OCI-M1 (cell line): ENCODE results near the gene KIAA1549.

Experiments
- DNase-seq: peaks from one replicate; lab custom pipeline; 2025; lab: John Stamatoyannopoulos, UW

Gene KIAA1549

DNA sequence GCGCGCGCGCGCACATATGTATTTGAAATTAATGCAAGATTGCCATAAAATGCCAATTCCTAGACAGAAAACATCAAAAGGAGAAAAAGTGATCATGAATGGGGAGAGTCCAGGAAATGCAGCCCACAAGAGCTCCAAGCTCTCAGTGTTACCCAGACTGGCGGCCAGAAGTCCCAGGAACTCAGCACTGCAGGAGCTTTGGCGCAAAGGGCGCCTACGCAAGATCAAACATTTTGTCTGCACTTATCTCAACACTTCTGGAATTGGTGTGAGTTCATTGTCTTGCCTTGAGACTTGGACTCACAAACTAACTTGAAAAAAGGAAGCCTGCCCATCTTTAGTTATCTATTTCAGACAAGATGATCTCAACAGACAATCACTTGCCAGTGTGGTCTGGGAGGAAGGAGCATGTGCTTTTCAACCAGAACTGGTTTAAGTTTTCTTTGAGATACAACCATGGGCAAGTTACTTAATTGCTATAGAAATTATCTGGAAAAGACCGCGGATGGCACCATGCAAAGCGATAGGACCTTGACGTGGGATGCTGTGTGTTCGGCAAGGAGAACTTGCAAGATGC lies 77.2 kb downstream of the KIAA1549 start:
- DNase-seq, result no peak

DNA sequence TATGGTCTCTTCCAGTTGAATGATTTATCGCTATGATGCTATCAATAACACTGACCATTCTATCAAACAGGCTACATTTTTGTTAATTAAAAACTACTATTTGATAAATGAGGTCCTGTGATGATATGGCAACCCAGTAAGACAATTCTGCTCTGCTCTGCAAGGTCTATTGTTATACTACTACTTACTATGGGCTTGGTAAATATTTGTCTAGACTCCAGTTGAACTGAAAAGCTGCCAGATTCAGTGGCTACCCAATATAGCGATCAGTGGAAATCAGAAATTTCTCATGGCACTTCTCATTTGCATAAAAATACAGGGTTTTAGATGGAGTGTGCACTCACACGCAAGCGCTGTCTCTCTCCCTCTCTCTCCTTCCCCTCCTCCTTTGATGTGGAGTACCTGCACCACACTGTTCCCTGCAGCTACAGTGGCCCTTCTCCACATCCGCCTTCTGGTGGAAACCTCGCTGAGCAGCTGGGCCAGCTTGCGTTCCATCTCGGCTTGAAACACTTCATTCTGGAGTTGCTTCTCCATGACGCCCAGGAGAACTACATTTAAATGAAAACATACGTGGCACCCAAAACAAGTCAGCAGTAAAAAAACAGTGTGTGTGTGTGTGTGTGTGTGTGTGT lies 77.9 kb downstream of the KIAA1549 start:
- DNase-seq, result no peak

DNA sequence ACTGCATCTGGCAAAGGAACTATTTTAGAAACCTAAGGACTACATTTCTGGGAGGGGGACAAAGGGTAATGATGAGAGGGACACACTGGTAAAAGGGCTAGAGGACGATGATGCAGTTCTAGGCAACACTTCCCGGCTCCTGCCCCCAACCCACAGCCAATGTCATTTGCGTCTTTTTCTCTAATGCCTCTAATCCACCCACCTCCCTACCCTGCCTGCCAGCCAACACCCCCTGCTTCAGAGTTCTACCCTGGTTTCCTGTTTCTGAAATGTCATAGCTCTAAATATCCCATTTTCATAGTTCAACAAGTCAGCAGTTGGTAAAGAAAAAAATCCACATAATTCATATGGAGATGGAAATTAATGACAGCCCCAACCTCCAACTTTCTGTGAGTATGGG lies 79.0 kb downstream of the KIAA1549 start:
- DNase-seq, result no peak

DNA sequence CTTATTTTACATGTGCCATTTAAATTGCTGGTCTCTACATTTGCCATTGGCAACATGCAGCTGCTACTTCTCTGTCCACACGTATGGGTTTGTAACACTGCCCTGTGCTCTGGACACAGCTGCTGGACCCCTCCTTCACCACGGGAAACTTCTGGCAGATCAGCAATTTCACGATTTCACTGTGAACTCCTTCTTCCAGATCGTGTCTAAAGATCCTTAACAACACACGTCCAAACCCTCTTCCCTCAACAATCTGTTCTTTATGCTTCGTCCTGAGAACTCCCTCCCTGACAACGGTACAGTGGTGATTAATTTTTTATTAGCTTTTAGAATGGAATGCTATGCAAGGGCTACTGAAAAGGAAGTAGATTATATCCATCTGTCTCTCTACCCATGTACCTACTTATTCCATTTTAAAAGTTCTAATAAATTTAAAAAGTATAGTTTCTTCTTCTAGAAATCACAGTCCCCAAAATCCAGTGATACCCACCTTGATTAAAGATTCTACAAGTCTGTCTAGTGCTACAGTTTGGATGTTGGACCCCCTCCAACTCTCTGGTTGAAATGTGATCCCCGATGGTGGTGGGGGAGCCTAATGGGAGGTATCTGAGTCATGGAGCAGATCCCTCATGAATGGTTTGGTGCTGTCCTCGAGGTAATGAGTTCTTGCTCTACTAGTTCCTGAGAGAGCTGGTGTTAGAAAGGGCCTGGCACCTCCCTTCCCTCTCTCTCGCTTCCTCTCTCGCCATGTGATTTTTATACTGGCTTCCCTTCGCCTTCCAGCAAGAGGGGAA lies 81.0 kb downstream of the KIAA1549 start:
- no peak for DNase-seq

DNA sequence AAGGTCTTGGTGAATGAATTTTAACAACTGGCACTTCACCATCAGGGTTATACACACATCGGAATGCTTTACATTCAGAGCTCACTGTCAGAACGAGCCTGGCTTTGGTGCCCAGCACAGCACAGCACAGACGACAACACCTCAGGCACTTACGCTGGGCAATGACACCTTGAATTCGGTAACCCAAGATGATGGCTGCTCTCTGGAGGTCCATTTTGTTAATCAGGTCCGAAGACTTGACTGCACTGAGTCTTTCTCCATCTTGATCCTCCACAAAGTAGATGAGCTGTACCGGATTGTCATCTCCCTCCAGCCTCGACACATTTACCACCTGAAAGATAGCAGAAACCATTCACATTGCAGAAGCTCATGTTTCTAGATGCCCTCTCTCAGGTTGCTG lies 82.4 kb downstream of the KIAA1549 start:
- no peak for DNase-seq

DNA sequence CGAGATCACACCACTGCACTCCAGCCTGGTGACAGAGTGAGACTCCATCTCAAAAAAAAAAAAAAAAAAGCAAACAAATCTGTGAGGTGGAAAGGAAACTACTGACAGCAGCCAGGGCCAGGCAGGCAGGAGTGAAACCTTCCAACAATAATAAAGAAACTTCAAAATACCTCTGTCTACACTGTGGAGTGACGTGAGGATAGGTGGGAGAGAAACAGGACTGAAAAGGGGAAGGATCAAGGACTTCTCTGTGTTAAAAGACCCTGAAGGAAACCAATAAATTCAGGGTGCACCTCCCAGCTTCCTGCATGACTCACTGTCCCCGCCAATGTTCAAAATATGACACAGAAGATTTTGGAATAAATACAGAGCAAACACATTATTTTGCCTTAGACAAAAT lies 82.9 kb downstream of the KIAA1549 start:
- no peak for DNase-seq

DNA sequence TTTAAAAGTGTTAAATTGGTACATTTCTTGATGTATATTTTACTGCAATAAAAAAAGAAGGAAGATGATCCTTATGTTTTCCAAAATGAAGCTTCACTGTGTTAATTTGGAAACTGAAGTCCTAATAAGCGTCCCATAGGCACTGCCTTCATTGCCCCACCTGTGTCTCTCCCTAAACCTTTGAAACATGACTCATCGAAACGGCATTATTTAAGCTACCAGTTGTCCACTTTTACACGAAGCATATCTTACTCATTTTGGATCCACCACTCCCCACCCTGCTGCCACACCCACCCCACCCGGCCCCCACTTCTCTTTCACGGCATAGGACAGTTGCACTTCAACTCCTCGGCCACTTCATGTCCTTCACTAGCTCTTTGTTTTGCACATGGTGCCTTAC lies 85.5 kb downstream of the KIAA1549 start:
- DNase-seq, result no peak

DNA sequence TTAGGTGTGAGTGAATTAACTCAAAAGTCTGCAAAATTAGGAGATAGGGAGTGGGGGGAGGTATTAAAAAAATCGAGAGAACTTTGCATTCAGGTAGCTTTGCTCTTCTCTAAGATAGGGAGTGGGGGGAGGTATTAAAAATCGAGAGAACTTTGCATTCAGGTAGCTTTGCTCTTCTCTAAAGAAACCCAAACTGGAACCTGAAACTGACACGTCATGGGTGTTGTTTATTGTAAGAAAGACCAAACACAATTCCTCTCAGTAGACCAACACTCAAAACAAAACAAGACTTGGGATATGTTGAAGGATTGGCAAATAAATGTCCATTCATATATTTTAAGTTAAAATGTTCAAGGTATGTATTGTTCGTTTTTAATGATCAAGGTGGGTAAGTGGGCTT lies 87.9 kb downstream of the KIAA1549 start:
- no peak for DNase-seq

DNA sequence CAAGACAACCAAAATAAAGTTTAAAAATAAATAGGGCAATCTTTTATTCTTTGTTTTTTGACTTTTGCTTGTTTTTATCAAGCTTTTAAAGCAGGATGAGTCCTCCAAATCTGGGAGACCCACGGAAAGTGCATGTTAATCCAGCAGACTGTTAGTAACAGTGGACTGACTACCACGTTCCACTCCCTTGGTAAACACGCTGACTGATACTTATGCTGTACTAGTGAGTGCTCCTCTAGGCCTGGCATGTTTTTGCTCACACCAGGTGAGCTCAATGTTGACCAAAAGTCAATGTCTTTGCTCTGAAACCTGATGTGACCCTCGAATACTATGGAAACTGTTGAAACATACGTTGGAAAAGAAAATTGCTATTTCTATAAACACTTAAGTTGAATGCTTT lies 88.4 kb downstream of the KIAA1549 start:
- DNase-seq, result no peak

DNA sequence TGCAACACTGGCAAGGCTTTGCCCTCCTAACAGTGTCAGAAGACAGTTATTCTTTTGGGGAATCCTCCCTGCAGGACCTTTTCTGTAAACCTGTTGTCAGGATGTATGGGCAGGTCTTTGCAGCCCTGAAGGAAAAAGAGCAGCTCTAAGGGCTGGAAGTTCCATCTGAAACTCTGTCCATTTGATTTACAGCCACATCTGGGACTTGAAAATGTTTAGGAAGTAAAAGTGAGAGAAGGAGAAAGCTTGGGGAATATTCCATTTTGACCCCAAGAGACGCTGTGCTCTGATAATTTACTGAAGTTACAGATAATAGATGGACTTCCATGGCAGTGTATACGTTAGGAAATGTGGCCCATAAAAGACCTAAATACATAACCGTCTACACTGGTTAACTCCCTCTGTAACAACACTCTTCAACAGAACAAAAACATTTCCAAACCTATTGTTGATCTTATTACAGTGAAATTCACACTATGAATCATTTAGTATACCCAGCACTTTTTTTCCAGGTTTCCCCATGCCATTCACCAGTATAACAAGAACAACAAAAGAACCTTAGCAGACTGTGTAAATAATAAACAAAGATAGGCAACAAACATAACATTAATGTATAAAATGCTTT lies 89.1 kb downstream of the KIAA1549 start:
- DNase-seq, result no peak

DNA sequence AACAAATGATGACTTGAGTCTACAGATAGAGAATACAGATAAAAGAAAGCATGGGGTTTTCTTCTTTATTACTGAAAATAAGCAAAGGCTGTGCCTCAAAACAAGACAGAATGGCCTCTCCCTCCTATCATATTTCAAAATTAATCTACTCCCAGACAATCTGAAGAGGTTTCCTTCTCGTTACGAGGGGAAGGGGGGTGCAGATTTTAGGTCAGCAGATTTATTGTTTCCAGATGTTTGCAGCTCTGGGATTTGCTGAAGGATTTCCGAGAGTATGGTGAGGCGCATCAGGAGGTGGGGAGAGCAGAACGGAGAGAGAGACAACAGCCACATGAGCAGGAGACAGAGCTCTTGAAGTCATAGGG lies 89.8 kb downstream of the KIAA1549 start:
- DNase-seq, result no peak

DNA sequence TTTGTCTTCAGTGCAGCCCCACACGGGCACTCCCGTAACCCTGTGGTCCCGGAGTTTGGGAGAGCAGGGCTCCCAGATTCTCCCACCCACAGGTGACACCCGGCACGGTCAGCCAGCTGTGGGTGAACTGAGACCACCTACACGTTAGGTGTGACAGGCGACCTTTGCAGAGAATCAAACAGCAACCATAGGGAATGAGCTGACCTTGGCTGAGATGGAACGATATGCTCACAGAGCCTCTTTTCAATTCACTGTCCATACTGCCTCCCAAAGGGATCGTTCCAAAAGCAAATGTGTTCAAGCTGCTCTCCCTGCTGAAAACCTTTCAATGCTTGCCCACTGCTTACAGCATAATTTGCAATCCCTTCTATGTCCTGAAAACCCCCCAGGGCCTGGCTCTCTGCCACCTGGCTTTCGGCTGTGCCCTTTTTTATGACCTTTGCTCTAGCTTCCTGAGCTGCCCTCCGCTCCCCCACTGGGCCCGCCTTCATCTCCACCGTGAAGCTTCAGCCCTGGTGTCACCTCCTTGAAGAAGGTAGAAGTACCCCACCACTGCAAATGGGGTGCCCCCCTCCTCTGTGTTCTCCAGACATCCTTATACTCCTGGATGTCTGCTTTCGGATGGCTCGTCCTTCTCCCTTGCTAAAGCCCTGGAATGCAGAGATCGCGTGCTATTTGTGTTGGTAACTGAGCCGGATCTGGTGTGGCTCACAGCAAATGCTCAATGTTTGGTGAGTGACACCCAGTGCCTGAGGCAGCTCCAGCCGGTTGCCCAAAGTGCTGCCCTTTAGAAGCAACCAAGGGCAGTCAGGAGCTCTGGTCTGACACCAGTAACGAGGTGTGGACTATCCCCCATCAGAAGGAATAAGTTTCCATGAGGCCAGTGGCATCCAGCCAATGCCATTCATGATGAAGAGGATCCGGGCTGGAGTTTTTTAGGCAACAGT lies 90.4 kb downstream of the KIAA1549 start:
- no peak for DNase-seq

DNA sequence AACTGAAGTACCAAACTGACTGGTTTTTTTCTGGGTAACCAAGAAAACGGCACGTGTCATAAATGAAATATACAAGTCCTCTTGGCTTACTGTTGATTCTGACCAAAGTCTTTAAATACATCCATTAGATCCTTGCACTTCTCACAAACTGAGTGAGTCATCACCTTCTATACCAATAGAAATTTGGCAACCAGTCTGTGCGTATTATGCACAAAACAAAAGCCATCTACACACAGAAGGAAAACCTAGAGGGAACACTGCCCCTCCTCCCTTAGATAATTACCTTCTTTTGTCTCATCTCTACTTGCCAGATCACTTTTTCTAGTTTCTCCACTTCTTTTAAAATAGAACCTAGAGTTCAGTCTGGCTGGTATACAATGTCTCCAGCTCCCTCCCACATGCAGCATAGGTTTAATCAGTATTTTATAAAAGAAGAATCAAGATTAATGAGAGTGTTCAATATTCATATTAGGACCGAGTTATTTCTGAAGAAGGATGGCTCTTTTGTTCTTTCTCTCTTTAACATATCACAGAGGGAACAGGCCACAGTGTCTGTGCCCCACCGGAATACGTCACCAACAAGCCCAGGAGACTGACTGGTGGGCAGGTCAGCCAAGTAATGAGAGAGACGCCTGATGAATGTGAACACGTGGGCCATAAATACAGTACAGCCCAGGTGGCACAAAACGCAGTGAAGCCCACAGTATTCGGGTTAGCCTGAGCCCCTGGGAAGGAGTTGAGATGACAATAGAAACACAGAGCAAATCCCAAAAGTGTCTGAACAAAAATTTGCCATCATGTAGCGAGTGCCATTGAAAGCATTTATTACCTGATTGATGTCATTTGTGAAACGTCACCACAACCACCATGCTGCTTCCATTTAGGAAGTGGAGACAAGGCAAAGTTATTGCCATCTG lies 91.3 kb downstream of the KIAA1549 start:
- no peak for DNase-seq

DNA sequence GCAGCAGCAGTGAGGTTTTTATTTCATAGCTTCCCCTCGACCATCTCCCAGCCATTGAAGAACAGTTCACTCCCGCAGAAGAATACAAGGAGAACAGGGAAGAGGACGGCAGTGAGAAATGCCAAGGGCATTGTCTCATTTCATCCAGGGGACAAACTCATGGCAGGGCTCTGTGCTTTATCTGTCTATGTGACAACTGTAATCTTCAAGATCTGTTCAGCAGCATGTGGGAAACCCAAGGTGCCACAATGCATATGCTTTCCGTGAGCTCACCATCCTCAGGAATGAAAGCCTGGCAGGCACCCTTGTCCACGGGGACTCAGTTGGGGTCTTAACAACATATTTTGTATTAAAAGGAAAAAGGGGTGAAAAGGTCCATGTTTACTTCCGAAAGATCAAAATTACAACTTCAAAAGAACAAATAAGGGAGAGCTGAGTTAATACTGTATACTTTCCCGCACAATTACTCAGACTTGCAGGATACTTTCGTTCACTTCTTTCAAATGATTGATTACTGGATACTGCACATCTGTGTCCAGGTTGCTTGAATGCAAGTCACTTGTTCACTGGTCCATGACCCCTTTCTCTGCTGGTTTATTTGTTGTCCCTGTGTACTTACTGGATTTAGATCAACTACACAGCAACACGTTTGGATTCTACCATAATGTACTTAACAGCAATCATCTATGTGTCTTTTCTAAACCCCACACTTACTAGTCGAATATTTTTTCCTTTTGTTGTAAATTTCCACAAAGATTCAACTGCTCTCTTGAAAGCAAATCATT lies 93.1 kb downstream of the KIAA1549 start:
- DNase-seq, result no peak

DNA sequence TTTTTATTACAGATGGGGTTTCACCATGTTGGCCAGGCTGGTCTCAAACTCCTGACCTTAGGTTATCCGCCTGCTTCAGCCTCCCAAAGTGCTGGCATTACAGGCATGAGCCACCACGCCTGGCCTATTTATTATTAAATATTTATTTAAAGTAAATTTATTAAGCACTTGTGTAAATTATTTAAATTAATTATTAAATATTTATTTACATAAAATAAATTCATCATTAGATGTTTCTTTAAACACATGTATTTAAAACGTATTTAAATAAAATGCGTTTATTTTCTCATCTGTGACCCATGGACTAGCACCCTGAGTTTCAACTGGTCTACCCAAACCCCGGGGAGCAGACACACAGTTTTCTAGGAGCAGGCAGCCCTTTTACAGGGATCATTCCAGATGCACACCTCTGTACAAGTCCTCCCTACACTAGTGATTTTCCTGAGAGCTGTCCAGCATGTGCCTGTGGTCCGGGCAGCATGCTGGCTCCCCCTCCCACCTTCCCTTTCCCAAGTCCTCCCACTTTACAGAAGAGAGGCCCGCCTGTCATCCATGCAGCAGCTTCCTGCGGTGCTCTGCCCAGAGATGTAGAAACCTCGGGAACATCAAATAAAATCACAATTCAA lies 94.0 kb downstream of the KIAA1549 start:
- no peak for DNase-seq

DNA sequence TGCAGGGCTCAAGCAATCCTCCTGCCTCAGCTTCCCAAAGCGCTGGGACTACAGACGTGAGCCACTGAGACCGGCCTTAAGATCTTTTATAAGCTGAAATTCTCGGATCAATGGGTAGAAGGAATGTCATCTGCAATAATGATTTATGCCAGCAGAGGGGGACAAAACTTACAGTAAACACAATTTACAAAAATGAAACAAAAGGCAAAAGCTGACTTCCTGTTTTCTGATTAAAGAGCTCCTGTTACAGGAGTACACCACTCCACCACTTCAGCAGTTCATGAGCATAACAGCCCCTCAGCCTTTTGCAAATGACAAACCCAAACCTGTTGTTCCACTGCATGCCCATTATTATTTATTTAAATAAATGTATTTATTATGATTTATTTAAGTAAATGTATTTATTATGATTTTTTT lies 94.7 kb downstream of the KIAA1549 start:
- DNase-seq, result peak; percentile 88

DNA sequence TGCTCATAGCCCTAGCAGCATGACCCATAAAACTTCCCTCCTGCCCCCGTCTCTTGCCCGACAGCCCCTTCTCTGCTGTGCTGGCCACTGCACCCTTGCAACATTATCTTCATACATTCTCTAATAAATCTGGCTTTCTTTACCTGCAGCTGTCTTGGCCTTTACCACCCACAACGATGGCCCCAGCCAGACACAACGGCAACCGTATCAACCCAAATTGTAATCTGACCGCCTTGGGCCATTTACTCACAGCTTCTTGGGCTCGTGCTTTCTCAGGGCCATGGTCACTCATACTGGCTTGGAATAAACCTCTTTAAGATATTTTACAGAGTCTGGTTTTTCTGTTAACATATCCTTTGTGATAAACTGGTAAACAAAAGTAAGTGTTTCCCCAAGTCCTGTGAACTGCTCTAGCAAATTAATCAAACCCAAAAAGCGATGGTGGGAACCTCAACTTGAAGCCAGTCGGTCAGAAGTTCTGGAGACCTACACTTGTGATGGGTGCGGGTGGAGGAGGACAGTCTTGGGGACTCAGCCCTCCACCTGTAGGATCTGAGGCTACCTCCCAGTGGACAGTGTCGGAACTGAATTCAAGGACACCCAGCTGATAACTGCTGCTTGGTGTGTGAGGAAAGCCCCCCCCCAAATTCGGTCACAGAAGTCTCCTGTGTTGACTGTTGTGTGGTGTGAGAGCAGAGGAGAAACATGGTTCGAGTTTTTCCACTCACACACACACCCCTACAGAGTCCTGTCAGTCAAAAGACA lies 95.6 kb downstream of the KIAA1549 start:
- no peak for DNase-seq

DNA sequence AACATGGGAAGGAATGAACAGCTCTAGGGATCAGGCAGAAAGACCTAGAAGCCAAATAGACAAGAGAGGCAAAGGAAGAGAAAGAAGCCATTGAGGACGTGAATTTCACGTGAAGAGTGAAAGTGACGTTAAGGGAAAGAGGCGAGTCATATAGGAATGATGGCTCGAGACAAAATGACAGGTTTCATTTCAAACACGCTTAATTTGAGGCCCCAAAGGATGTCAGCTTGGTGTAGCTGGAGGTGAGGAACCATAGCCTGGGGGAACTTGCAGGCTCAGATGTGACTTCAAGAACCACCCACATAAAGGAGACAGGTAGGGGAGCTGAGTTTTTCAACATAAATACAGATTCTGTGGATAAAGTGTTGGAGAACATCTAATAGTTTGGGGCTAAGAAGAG lies 98.9 kb downstream of the KIAA1549 start:
- DNase-seq, result no peak
